Activated naive CD4-positive, alpha-beta T cell treated with anti-CD3 and anti-CD28 coated beads, Interleukin-2, amount 10 ng/mL, durations not matched to agents 5 hours and 36 hours (primary cell): Measurements from ENCODE around the gene OPCML. TPM values are rescaled to one million over a fixed set of nuclear protein-coding genes. Genes with fewer than 3 reads are reported as not detected.

Experiments used
- total RNA-seq, 2 experiments: library from RNA; stranded (reverse); gene quantifications; one replicate each; pipeline ENCODE4 v1.2.3, GENCODE V29; 2021

OPCML gene
- not detected for total RNA-seq

DNA sequence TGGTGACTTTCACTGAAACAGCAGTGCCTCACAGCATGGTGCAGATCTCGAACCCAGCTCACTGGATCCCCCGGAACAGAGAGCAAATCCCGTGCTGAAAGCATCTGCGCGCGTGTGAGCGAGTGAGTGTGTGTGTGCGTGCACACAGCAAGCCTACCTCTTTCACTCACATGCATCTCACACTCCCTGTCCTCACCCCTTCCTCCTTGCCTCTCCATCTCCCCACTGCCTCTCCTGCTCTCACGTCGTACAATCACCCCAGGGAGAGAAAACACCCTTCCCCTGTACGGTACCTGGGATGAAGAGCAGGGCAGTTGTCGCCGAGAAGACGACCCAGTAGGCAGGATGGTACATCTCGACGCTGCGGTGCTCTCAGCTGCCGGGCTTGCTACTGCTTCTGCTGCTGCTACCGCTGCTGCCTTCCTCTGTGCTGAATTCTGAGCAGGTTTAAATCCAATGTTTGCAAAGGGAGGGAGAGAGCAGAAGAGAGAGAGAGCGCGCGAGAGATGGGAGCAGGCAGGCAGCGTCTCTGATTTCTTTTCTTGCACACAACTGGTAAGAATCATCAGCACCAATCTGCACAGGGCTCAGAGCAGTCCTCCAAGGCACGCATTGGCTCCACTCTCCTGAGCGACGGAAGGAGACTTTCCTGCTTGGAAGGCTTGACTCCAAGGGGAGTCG, at the start of gene OPCML:
Gene OPCML (minus strand): TSS at position 531 of the 681 bp plus-strand sequence.

